ENCODE results near the gene SDK1. TPM values are rescaled to one million over a fixed set of nuclear protein-coding genes. Genes with fewer than 3 reads are reported as not detected.

The SDK1 gene
- total RNA-seq, 1 experiment from 2014 or later, result 9.3 TPM

DNA sequence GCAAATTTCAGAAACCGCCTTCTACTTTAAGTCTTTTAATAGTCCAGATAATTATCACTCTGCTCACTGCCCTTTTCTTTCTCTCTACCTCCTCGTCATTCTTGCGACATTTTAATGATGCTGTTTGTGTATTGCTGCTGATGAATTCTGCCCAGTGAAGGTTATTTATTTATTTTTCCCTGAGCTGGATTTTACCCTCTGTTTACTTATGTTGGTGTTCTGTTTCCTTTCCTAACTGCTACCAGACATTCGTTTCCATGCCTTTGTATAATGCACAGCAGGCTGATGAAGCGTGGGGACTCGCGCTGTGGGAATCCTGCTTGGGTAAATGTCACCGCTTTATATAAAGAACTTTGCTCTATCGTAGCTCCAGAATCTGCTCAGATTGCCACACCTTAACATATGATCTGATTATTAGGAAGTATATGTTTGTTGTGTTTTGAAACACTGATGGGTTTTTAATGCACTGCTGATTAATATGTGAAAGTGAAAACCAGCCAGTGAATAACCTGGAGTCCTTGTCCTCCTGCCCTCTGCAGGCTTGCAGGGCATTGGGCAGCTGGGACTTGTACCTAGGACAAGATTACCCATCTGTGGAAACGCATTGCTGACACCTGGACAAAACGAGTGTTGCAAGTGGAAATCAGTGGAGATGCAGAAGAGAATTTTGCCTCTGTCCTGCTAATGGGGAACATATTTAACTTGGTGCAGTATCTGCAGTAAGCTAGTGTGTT is 291.5 kb downstream of the SDK1 start:
- Mint-ChIP-seq H3K9me3 (no peaks in the 10 kb centered on the region), H3K4me3 (no peak overlapping the region), H3K27ac (no peak overlapping the region), H3K36me3 (no peaks in the 10 kb centered on the region), H3K27me3 (ENCODE audit: low read depth) (no peaks in the 10 kb centered on the region), H3K4me1 (peaks cover 28% of the 10 kb centered on the region)
- POLR2A ChIA-PET, result no interaction called here
- CTCF ChIA-PET, result interaction anchor here (1.0 to 2.0 kb wide), 3 partner anchors 80 to 634 kb away, joined by 4 to 6 read pairs (median 4); no protein-coding TSS in a partner anchor
- ATAC-seq (no peak), DNase-seq (ENCODE audit: low spot score) (no peak)
- TF ChIP-seq, protein P1, sequence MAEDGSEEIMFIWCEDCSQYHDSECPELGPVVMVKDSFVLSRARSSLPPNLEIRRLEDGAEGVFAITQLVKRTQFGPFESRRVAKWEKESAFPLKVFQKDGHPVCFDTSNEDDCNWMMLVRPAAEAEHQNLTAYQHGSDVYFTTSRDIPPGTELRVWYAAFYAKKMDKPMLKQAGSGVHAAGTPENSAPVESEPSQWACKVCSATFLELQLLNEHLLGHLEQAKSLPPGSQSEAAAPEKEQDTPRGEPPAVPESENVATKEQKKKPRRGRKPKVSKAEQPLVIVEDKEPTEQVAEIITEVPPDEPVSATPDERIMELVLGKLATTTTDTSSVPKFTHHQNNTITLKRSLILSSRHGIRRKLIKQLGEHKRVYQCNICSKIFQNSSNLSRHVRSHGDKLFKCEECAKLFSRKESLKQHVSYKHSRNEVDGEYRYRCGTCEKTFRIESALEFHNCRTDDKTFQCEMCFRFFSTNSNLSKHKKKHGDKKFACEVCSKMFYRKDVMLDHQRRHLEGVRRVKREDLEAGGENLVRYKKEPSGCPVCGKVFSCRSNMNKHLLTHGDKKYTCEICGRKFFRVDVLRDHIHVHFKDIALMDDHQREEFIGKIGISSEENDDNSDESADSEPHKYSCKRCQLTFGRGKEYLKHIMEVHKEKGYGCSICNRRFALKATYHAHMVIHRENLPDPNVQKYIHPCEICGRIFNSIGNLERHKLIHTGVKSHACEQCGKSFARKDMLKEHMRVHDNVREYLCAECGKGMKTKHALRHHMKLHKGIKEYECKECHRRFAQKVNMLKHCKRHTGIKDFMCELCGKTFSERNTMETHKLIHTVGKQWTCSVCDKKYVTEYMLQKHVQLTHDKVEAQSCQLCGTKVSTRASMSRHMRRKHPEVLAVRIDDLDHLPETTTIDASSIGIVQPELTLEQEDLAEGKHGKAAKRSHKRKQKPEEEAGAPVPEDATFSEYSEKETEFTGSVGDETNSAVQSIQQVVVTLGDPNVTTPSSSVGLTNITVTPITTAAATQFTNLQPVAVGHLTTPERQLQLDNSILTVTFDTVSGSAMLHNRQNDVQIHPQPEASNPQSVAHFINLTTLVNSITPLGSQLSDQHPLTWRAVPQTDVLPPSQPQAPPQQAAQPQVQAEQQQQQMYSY (CRISPR knock-in tag; IDR thresholded peaks at IDR 0.05), result no peak
- TF ChIP-seq GABPB1 (CRISPR knock-in tag; IDR thresholded peaks at IDR 0.05) (no peak), STAT6 (CRISPR knock-in tag; conservative IDR thresholded peaks at IDR 0.05; ENCODE audit: low read depth) (no peak), ZNF425 (CRISPR knock-in tag; conservative IDR thresholded peaks at IDR 0.05) (no peak), FOXJ3 (CRISPR knock-in tag; IDR thresholded peaks at IDR 0.05; ENCODE audit: borderline replicate concordance) (no peak), GTF2I (CRISPR knock-in tag; conservative IDR thresholded peaks at IDR 0.05) (no peak), NFATC4 (CRISPR knock-in tag; IDR thresholded peaks at IDR 0.05) (no peak), CREB1 (CRISPR knock-in tag; IDR thresholded peaks at IDR 0.05) (no peak), FOXP4 (CRISPR knock-in tag; IDR thresholded peaks at IDR 0.05) (no peak), AFF4 (CRISPR knock-in tag; IDR thresholded peaks at IDR 0.05; ENCODE audit: borderline replicate concordance) (no peak)
- TF ChIP-seq, protein P2, sequence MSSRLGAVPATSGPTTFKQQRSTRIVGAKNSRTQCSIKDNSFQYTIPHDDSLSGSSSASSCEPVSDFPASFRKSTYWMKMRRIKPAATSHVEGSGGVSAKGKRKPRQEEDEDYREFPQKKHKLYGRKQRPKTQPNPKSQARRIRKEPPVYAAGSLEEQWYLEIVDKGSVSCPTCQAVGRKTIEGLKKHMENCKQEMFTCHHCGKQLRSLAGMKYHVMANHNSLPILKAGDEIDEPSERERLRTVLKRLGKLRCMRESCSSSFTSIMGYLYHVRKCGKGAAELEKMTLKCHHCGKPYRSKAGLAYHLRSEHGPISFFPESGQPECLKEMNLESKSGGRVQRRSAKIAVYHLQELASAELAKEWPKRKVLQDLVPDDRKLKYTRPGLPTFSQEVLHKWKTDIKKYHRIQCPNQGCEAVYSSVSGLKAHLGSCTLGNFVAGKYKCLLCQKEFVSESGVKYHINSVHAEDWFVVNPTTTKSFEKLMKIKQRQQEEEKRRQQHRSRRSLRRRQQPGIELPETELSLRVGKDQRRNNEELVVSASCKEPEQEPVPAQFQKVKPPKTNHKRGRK (CRISPR knock-in tag; IDR thresholded peaks at IDR 0.05; ENCODE audit: borderline replicate concordance), result no peak

Measured in WTC11 (cell line).